ENCODE results near the gene OOSP4A.
"Not testable (repeated sequence)": the region's sequence is repeated elsewhere in the genome, so short reads cannot be mapped to it uniquely, and the experiment has no call there.

Gene OOSP4A

GRCh38 chr11:59981106-59981770 is 17.4 kb downstream of the OOSP4A start:
- no peak for DNase-seq (ENCODE audit: low spot score)

GRCh38 chr11:59982037-59982436 is 18.2 kb downstream of the OOSP4A start:
- not testable (repeated sequence) for DNase-seq (ENCODE audit: low spot score)

- DNase-seq (ENCODE audit: low spot score), result no peak
Measured at GRCh38 chr11:59983212-59983611, 19.4 kb downstream of the OOSP4A start.

GRCh38 chr11:59984368-59984767 is 20.5 kb downstream of the OOSP4A start:
- no peak for DNase-seq (ENCODE audit: low spot score)

- no peak for DNase-seq (ENCODE audit: low spot score)
Measured at GRCh38 chr11:59990421-59990820, 26.6 kb downstream of the OOSP4A start.

- DNase-seq (ENCODE audit: low spot score), result no peak
Measured at GRCh38 chr11:59992425-59992824, 28.6 kb downstream of the OOSP4A start.

- DNase-seq (ENCODE audit: low spot score), result no peak
Measured at GRCh38 chr11:59997800-59998199, 34.0 kb downstream of the OOSP4A start.

- DNase-seq (ENCODE audit: low spot score), result no peak
Measured at GRCh38 chr11:59999691-60000090, 35.9 kb downstream of the OOSP4A start.

GRCh38 chr11:60003729-60004128 is 39.9 kb downstream of the OOSP4A start:
- DNase-seq (ENCODE audit: low spot score), result no peak

GRCh38 chr11:60005360-60005759 is 41.5 kb downstream of the OOSP4A start:
- no peak for DNase-seq (ENCODE audit: low spot score)

GRCh38 chr11:60016881-60017280 is 53.0 kb downstream of the OOSP4A start, which contains the start of gene OOSP4B:
Gene OOSP4B (plus strand): TSS chr11:60017181.
- no peak for DNase-seq (ENCODE audit: low spot score)

- DNase-seq (ENCODE audit: low spot score), result no peak
Measured at GRCh38 chr11:60018058-60018457, 54.2 kb downstream of the OOSP4A start.
